ENCODE measurements around the gene GLP1R.
"Not testable (repeated sequence)": the region's sequence is repeated elsewhere in the genome, so short reads cannot be mapped to it uniquely, and the experiment has no call there.

The GLP1R gene

GRCh38 chr6:39114704-39115599 lies 66.4 kb downstream of the GLP1R start, which contains the start of gene SAYSD1:
TSS of gene SAYSD1 (minus strand) at chr6:39115186. CDS start at chr6:39115089, 97 bp downstream.
- TF ChIP-seq L3MBTL2 (conservative IDR thresholded peaks at IDR 0.05) (peak; percentile 97), PKNOX1 (IDR thresholded peaks at IDR 0.05) (peak; percentile 65), CTBP1 (IDR thresholded peaks at IDR 0.05; ENCODE audit: borderline replicate concordance) (no peak), ELF4 (IDR thresholded peaks at IDR 0.05) (peak; percentile 34; the same call in 1 of the 2 replicates), TARDBP (IDR thresholded peaks at IDR 0.05) (no peak), LEF1 (IDR thresholded peaks at IDR 0.05; ENCODE audit: borderline replicate concordance) (no peak), HDGF (IDR thresholded peaks at IDR 0.05; ENCODE audit: borderline replicate concordance) (no peak), ARNT (IDR thresholded peaks at IDR 0.05) (no peak)
- ChIA-PET POLR2A (interaction anchor here (0.9 to 2.2 kb wide), 13 partner anchors 9 to 174 kb away, joined by 3 to 14 read pairs (median 4); no protein-coding TSS in a partner anchor), CTCF (interaction anchor here (0.7 to 2.0 kb wide), 2 partner anchors 13 to 113 kb away, joined by 3 to 7 read pairs; no protein-coding TSS in a partner anchor)
- DNase-seq (ENCODE audit: extremely low spot score) = peak; percentile 96

- TF ChIP-seq FOXA1 (IDR thresholded peaks at IDR 0.05) (no peak), BHLHE40 (IDR thresholded peaks at IDR 0.05; ENCODE audit: borderline replicate concordance) (no peak), ARNT (IDR thresholded peaks at IDR 0.05) (no peak), L3MBTL2 (conservative IDR thresholded peaks at IDR 0.05) (no peak), ZNF384 (IDR thresholded peaks at IDR 0.05) (no peak), SUZ12 (IDR thresholded peaks at IDR 0.05) (no peak)
- no peak for DNase-seq (ENCODE audit: extremely low spot score)
- CTCF ChIA-PET = no interaction called here
- POLR2A ChIA-PET = no interaction called here
Observed at GRCh38 chr6:39118921-39119320, 70.3 kb downstream of the GLP1R start.

- TF ChIP-seq SUZ12 (IDR thresholded peaks at IDR 0.05) (no peak), PKNOX1 (IDR thresholded peaks at IDR 0.05) (no peak), TARDBP (IDR thresholded peaks at IDR 0.05) (no peak), NFRKB (IDR thresholded peaks at IDR 0.05) (no peak), FOXK2 (IDR thresholded peaks at IDR 0.05) (no peak), HDGF (IDR thresholded peaks at IDR 0.05; ENCODE audit: borderline replicate concordance) (no peak)
- POLR2A ChIA-PET = interaction anchor here (2.7 kb wide), 1 partner anchor 9 kb away, joined by 14 read pairs; the partner anchor contains the start of gene SAYSD1
- DNase-seq (ENCODE audit: extremely low spot score) = no peak
- CTCF ChIA-PET = interaction anchor here (0.6 kb wide), 1 partner anchor 32 kb away, joined by 5 read pairs; no protein-coding TSS in a partner anchor
Observed at GRCh38 chr6:39124114-39124513, 75.5 kb downstream of the GLP1R start.

GRCh38 chr6:39128106-39128505 lies 79.5 kb downstream of the GLP1R start:
- CTCF ChIA-PET = no interaction called here
- no peak for TF ChIP-seq TARDBP (IDR thresholded peaks at IDR 0.05)
- no peak for TF ChIP-seq FOXA1 (IDR thresholded peaks at IDR 0.05)
- TF ChIP-seq SP1 (IDR thresholded peaks at IDR 0.05) = no peak
- TF ChIP-seq CTBP1 (IDR thresholded peaks at IDR 0.05; ENCODE audit: borderline replicate concordance) = no peak
- no peak for TF ChIP-seq BHLHE40 (IDR thresholded peaks at IDR 0.05; ENCODE audit: borderline replicate concordance)
- TF ChIP-seq HDGF (IDR thresholded peaks at IDR 0.05; ENCODE audit: borderline replicate concordance) = no peak
- DNase-seq (ENCODE audit: extremely low spot score) = no peak
- POLR2A ChIA-PET = interaction anchor here (3.0 kb wide), 1 partner anchor 13 kb away, joined by 13 read pairs; the partner anchor contains the start of gene SAYSD1

- TF ChIP-seq ZNF384 (IDR thresholded peaks at IDR 0.05) = no peak
- no peak for TF ChIP-seq LEF1 (IDR thresholded peaks at IDR 0.05; ENCODE audit: borderline replicate concordance)
- ChIA-PET CTCF (no interaction called here), POLR2A (interaction anchor here (3.0 kb wide), 1 partner anchor 14 kb away, joined by 13 read pairs; the partner anchor contains the start of gene SAYSD1)
- DNase-seq (ENCODE audit: extremely low spot score) = no peak
Observed at GRCh38 chr6:39128832-39129231, 80.3 kb downstream of the GLP1R start.

GRCh38 chr6:39130691-39131090 lies 82.1 kb downstream of the GLP1R start:
- TF ChIP-seq CTBP1 (IDR thresholded peaks at IDR 0.05; ENCODE audit: borderline replicate concordance) = no peak
- TF ChIP-seq ARNT (IDR thresholded peaks at IDR 0.05) = no peak
- no peak for TF ChIP-seq ELF4 (IDR thresholded peaks at IDR 0.05)
- no peak for TF ChIP-seq TARDBP (IDR thresholded peaks at IDR 0.05)
- no peak for TF ChIP-seq FOXK2 (IDR thresholded peaks at IDR 0.05)
- TF ChIP-seq BHLHE40 (IDR thresholded peaks at IDR 0.05; ENCODE audit: borderline replicate concordance) = no peak
- TF ChIP-seq PKNOX1 (IDR thresholded peaks at IDR 0.05) = no peak
- TF ChIP-seq NFRKB (IDR thresholded peaks at IDR 0.05) = no peak
- TF ChIP-seq HDGF (IDR thresholded peaks at IDR 0.05; ENCODE audit: borderline replicate concordance) = no peak
- no peak for TF ChIP-seq SUZ12 (IDR thresholded peaks at IDR 0.05)
- no peak for TF ChIP-seq SP1 (IDR thresholded peaks at IDR 0.05)
- no peak for TF ChIP-seq FOXM1 (IDR thresholded peaks at IDR 0.05; ENCODE audit: borderline replicate concordance)
- TF ChIP-seq ZNF384 (IDR thresholded peaks at IDR 0.05) = no peak
- TF ChIP-seq FOXA1 (IDR thresholded peaks at IDR 0.05) = no peak
- ChIA-PET CTCF (interaction anchor here (0.8 kb wide), 1 partner anchor 129 kb away, joined by 5 read pairs; no protein-coding TSS in a partner anchor), POLR2A (interaction anchor here (3.0 kb wide), 1 partner anchor 16 kb away, joined by 13 read pairs; the partner anchor contains the start of gene SAYSD1)
- DNase-seq (ENCODE audit: extremely low spot score) = no peak

GRCh38 chr6:39134761-39135160 lies 86.2 kb downstream of the GLP1R start:
- POLR2A ChIA-PET; CTCF ChIA-PET; DNase-seq (ENCODE audit: extremely low spot score): not testable (repeated sequence)

- DNase-seq (ENCODE audit: extremely low spot score); POLR2A ChIA-PET; CTCF ChIA-PET: not testable (repeated sequence)
Observed at GRCh38 chr6:39136207-39136606, 87.6 kb downstream of the GLP1R start.
